CD4-positive, alpha-beta T cell treated with Interleukin-2 at 100 ng/mL for 4 hours (primary cell): ENCODE data around the gene PHF12.
A peak's percentile ranks its signal among the peaks of the same experiment; 100 is the strongest.
"Not testable (repeated sequence)": the region's sequence is repeated elsewhere in the genome, so short reads cannot be mapped to it uniquely, and the experiment has no call there.

Source experiments
- DNase-seq: peaks from one replicate; pipeline ENCODE4 v3.0.0-alpha.2; 2020; ENCODE audit warnings: low spot score

Gene PHF12

GRCh38 chr17:28953444-28954118 is 2.3 kb upstream of the PHF12 start:
- DNase-seq, result peak; percentile 54

GRCh38 chr17:28951991-28952975 is 965 bp upstream of the PHF12 start:
- peak; percentile 99 for DNase-seq

GRCh38 chr17:28950752-28951427 is 428 bp downstream of the PHF12 start:
- DNase-seq, result no peak

- peak; percentile 41 for DNase-seq
These were observed 1.1 kb downstream of the PHF12 start for GRCh38 chr17:28950017-28950751.

- DNase-seq, result peak; percentile 43
These were observed 1.9 kb downstream of the PHF12 start for GRCh38 chr17:28949185-28950016.

GRCh38 chr17:28948873-28949184 is 2.5 kb downstream of the PHF12 start:
- DNase-seq, result no peak

GRCh38 chr17:28948342-28948741 is 3.0 kb downstream of the PHF12 start:
- no peak for DNase-seq

- peak; percentile 10 for DNase-seq
These were observed 3.7 kb downstream of the PHF12 start for GRCh38 chr17:28947639-28948038.

GRCh38 chr17:28946239-28946638 is 5.1 kb downstream of the PHF12 start:
- DNase-seq, result peak; percentile 16

- no peak for DNase-seq
These were observed 6.2 kb downstream of the PHF12 start for GRCh38 chr17:28944862-28945741.

GRCh38 chr17:28944343-28944742 is 7.0 kb downstream of the PHF12 start:
- no peak for DNase-seq

GRCh38 chr17:28942925-28943324 is 8.4 kb downstream of the PHF12 start:
- no peak for DNase-seq

- DNase-seq, result no peak
These were observed 10.1 kb downstream of the PHF12 start for GRCh38 chr17:28941251-28941650.

- no peak for DNase-seq
These were observed 10.6 kb downstream of the PHF12 start for GRCh38 chr17:28940675-28941074.

GRCh38 chr17:28940142-28940541 is 11.2 kb downstream of the PHF12 start:
- DNase-seq, result no peak

- DNase-seq, result no peak
These were observed 12.8 kb downstream of the PHF12 start for GRCh38 chr17:28938552-28938951.

GRCh38 chr17:28937044-28937729 is 14.1 kb downstream of the PHF12 start:
- DNase-seq, result no peak

GRCh38 chr17:28935744-28936460 is 15.4 kb downstream of the PHF12 start:
- no peak for DNase-seq

- DNase-seq, result not testable (repeated sequence)
These were observed 16.8 kb downstream of the PHF12 start for GRCh38 chr17:28934508-28934907.
